ENCODE measurements around the gene PCID2. TPM values are rescaled to one million over a fixed set of nuclear protein-coding genes. Genes with fewer than 3 reads are reported as not detected.

The PCID2 gene
- total RNA-seq, 3 donors from 2014 or later = 26.8 to 51.6 (median 35.0) TPM

DNA sequence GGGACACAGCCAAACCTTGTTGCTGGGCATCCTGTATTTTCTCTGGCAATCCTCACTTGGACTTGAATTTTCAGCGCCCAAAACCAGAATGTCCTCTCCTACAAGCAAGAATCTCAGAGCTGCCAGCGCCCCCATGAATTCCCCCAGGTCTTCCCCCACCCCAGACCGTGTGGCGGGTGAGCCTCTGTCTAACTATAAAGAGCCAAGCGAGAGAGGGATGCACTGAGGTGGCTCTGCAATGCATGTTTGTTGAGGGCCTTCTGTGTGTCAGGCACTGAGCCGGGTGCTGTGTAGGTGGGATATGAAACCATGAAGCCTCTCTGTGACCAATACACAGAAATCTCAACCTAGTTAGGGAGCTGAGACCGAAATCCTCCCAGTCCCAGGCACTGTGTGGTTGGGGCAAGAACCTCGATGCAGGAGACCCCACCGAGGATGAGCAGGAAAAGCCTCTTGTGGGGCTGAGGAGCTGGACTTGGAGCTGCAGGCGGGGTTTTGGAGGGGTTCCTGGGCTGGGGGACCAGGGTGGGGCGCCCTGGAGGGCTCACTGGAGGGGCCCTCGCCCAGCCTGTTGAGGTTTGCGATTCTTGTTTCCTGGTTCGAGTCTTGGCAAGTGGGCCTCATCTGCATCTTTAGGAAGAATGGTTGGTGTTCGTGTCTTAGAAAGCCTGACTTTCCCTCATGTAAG lies 62.4 kb downstream of the PCID2 start:
- ATAC-seq (no peak), DNase-seq (no peak)
- Histone ChIP-seq H3K36me3 (ENCODE audit: low read depth) (no peaks in the 10 kb centered on the region), H3K4me3 (no peak overlapping the region), H3K9me3 (no peaks in the 10 kb centered on the region), H3K4me1 (ENCODE audit: low read depth) (no peaks in the 10 kb centered on the region)
- intact Hi-C loops (cut with DNase I, micrococcal nuclease) = no loop called here
- TF ChIP-seq, protein P1, sequence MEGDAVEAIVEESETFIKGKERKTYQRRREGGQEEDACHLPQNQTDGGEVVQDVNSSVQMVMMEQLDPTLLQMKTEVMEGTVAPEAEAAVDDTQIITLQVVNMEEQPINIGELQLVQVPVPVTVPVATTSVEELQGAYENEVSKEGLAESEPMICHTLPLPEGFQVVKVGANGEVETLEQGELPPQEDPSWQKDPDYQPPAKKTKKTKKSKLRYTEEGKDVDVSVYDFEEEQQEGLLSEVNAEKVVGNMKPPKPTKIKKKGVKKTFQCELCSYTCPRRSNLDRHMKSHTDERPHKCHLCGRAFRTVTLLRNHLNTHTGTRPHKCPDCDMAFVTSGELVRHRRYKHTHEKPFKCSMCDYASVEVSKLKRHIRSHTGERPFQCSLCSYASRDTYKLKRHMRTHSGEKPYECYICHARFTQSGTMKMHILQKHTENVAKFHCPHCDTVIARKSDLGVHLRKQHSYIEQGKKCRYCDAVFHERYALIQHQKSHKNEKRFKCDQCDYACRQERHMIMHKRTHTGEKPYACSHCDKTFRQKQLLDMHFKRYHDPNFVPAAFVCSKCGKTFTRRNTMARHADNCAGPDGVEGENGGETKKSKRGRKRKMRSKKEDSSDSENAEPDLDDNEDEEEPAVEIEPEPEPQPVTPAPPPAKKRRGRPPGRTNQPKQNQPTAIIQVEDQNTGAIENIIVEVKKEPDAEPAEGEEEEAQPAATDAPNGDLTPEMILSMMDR (IDR thresholded peaks at IDR 0.05) = no peak

GRCh38 chr13:113145496-113145895 lies 63.0 kb downstream of the PCID2 start:
- intact Hi-C loops (cut with DNase I, micrococcal nuclease) = no loop called here
- no peak for DNase-seq
- TF ChIP-seq, protein P1 (IDR thresholded peaks at IDR 0.05) = no peak

GRCh38 chr13:113144255-113144629 lies 64.2 kb downstream of the PCID2 start:
- no peak for ATAC-seq
- Histone ChIP-seq H3K9me3 (no peaks in the 10 kb centered on the region), H3K36me3 (ENCODE audit: low read depth) (no peaks in the 10 kb centered on the region), H3K4me3 (no peak overlapping the region), H3K4me1 (ENCODE audit: low read depth) (no peaks in the 10 kb centered on the region)
- TF ChIP-seq, protein P1 (IDR thresholded peaks at IDR 0.05) = no peak
- intact Hi-C loops (cut with DNase I, micrococcal nuclease) = no loop called here
- DNase-seq = no peak

More at GRCh38 chr13:113145496-113145895, 63.0 kb downstream of the PCID2 start:
- H3K9me3 ChIP-seq = no peaks in the 10 kb centered on the region
- no peak overlapping the region for H3K4me3 ChIP-seq
- H3K36me3 ChIP-seq (ENCODE audit: low read depth) = no peaks in the 10 kb centered on the region
- no peaks in the 10 kb centered on the region for H3K4me1 ChIP-seq (ENCODE audit: low read depth)
- ATAC-seq = no peak

- no peaks in the 10 kb centered on the region for H3K4me1 ChIP-seq (ENCODE audit: low read depth)
- no peaks in the 10 kb centered on the region for H3K9me3 ChIP-seq
- no peaks in the 10 kb centered on the region for H3K36me3 ChIP-seq (ENCODE audit: low read depth)
- TF ChIP-seq, protein P1 (IDR thresholded peaks at IDR 0.05) = no peak
- DNase-seq = no peak
- ATAC-seq = no peak
- H3K4me3 ChIP-seq = no peak overlapping the region
- intact Hi-C loops (cut with DNase I, micrococcal nuclease) = no loop called here
Observed at GRCh38 chr13:113143466-113144254, 64.8 kb downstream of the PCID2 start.

DNA sequence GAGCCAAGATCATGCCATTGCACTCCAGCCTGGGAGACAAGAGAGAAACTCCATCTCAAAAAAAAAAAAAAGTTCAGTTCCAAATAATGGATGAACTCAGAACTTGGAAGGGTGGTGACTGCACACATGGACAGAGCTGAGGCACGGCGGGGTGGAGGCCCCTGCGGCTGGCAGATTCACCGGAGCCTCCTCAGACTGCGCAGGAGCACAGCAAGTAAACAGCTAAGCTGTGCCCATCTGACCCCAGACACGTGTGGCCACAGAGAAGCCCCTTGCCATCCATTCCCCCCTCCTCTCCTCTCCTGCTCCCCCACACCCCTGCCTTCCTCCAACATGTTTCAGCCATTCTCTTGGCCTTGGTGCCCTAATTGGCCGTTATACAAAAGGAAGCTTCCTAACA lies 65.6 kb downstream of the PCID2 start:
- intact Hi-C loops (cut with DNase I, micrococcal nuclease) = no loop called here
- ATAC-seq (no peak), DNase-seq (no peak)
- TF ChIP-seq, protein P1 (IDR thresholded peaks at IDR 0.05) = no peak
- Histone ChIP-seq H3K9me3 (no peaks in the 10 kb centered on the region), H3K4me3 (no peak overlapping the region), H3K4me1 (ENCODE audit: low read depth) (no peaks in the 10 kb centered on the region), H3K36me3 (ENCODE audit: low read depth) (no peaks in the 10 kb centered on the region)
